Endothelial cell (in vitro differentiated cells): ENCODE data around the gene ZNF750. TPM values are rescaled to one million over a fixed set of nuclear protein-coding genes. Genes with fewer than 3 reads are reported as not detected.

Experiments
- DNase-seq: peaks from one replicate; pipeline ENCODE4 v3.0.0; 2021; ENCODE audit warnings: low spot score
- H3K27ac Mint-ChIP-seq: one replicate; pipeline ENCODE4 v1.8.0; 2021; ENCODE audit warnings: mixed read lengths, inconsistent platforms; ENCODE audit not compliant: unreplicated experiment
- H3K27me3 Mint-ChIP-seq: one replicate; pipeline ENCODE4 v1.8.0; 2021; ENCODE audit warnings: mild to moderate bottlenecking, moderate library complexity, mixed read lengths, inconsistent platforms; ENCODE audit not compliant: unreplicated experiment
- H3K36me3 Mint-ChIP-seq: one replicate; pipeline ENCODE4 v1.8.0; 2021; ENCODE audit warnings: mild to moderate bottlenecking, low read depth, mixed read lengths, inconsistent platforms; ENCODE audit not compliant: unreplicated experiment
- H3K4me1 Mint-ChIP-seq: one replicate; pipeline ENCODE4 v1.8.0; 2021; ENCODE audit warnings: mild to moderate bottlenecking, mixed read lengths, inconsistent platforms; ENCODE audit not compliant: unreplicated experiment
- H3K4me3 Mint-ChIP-seq: one replicate; pipeline ENCODE4 v1.8.0; 2021; ENCODE audit warnings: mild to moderate bottlenecking, mixed read lengths, inconsistent platforms; ENCODE audit not compliant: unreplicated experiment
- H3K9me3 Mint-ChIP-seq: one replicate; pipeline ENCODE4 v1.8.0; 2021; ENCODE audit warnings: mixed read lengths, inconsistent platforms; ENCODE audit not compliant: unreplicated experiment
- total RNA-seq: library from RNA; stranded (reverse); fragmentation: NEBNext Ultra II Directional; extraction: Animal tissue kit (Norgen Biotek cat#: 25700); gene quantifications from one replicate; pipeline ENCODE4 v1.2.1, GENCODE V29; 2021; ENCODE audit not compliant: unreplicated experiment
- TF ChIP-seq, protein P1 (sequence below): fragments of 200-600 bp; sonication (generic); IDR thresholded peaks from one replicate; pipeline ENCODE4 v1.5.0; 2021; ENCODE audit warnings: antibody characterized with exemption; ENCODE audit not compliant: unreplicated experiment

ZNF750 gene
- total RNA-seq, 1 donor from 2014 or later = 0.31 TPM

GRCh38 chr17:82870091-82870491 is 30.3 kb upstream of the ZNF750 start:
- no peak for DNase-seq
- Mint-ChIP-seq H3K27ac (no peak overlapping the region), H3K9me3 (no peaks in the 10 kb centered on the region), H3K4me3 (no peak overlapping the region), H3K27me3 (peaks cover 8% of the 10 kb centered on the region), H3K36me3 (peaks cover 27% of the 10 kb centered on the region), H3K4me1 (peaks cover 12% of the 10 kb centered on the region)
- TF ChIP-seq, protein P1, sequence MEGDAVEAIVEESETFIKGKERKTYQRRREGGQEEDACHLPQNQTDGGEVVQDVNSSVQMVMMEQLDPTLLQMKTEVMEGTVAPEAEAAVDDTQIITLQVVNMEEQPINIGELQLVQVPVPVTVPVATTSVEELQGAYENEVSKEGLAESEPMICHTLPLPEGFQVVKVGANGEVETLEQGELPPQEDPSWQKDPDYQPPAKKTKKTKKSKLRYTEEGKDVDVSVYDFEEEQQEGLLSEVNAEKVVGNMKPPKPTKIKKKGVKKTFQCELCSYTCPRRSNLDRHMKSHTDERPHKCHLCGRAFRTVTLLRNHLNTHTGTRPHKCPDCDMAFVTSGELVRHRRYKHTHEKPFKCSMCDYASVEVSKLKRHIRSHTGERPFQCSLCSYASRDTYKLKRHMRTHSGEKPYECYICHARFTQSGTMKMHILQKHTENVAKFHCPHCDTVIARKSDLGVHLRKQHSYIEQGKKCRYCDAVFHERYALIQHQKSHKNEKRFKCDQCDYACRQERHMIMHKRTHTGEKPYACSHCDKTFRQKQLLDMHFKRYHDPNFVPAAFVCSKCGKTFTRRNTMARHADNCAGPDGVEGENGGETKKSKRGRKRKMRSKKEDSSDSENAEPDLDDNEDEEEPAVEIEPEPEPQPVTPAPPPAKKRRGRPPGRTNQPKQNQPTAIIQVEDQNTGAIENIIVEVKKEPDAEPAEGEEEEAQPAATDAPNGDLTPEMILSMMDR = no peak

DNA sequence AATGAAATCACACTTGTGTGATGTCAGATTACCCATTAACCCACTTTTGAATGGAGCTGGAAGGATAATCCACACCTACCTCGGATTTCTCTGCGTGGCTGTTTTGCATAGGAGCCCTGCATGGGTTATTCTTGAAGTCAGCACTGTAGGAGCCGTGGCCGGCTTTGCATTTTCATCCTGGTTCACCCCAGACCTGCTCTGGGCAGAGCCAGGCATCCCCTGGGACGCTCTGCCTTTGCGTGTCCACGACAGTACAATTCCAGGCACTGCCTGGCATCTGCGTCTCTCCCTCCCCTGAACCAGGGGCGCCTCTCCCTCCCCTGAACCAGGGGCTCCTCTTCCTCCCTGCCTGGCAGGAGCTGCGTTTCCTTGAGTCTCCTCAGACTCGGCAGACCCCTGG is 29.7 kb upstream of the ZNF750 start:
- H3K27ac Mint-ChIP-seq = no peak overlapping the region

GRCh38 chr17:82868715-82869131 is 28.9 kb upstream of the ZNF750 start:
- TF ChIP-seq, protein P1 = no peak
- Mint-ChIP-seq H3K27ac (peak overlapping the region; percentile 33), H3K27me3 (peaks cover 8% of the 10 kb centered on the region), H3K4me1 (peaks cover 10% of the 10 kb centered on the region), H3K36me3 (peaks cover 23% of the 10 kb centered on the region), H3K4me3 (no peak overlapping the region), H3K9me3 (no peaks in the 10 kb centered on the region)
- DNase-seq = no peak

More for the DNA sequence above, 29.7 kb upstream of the ZNF750 start:
- Mint-ChIP-seq H3K4me1 (peaks cover 7% of the 10 kb centered on the region), H3K36me3 (peaks cover 23% of the 10 kb centered on the region), H3K4me3 (no peak overlapping the region), H3K27me3 (peaks cover 8% of the 10 kb centered on the region), H3K9me3 (no peaks in the 10 kb centered on the region)
- no peak for DNase-seq
- TF ChIP-seq, protein P1 = no peak

DNA sequence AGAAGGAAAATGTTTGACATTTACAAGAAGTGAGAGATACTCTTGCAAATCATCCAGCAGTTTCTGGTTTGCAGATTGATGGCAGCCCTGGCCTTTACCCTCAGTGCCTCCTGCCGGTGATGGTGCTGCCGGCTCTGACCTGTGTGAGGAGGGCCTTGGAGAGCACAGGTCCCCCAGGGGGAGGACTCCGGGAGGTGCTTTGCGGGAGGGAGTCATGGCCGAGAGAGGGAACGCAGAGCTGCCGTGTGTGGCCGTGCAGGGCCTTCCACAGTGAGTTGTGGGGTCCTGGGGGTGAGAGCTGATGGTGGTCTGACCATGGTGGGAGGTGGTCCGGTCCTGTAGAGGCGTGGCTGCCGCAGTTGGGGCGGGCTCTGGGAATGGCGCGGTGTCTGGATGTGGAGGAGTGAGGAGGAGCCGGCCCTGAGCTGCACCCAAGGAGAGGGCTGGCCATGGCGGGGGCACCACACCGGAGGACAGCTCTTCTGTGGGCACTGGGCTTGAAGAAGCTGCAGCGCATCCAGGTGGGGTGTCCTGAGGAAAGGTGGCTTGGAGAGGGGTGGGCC is 28.0 kb upstream of the ZNF750 start:
- Mint-ChIP-seq H3K27me3 (peaks cover 10% of the 10 kb centered on the region), H3K4me3 (no peak overlapping the region), H3K9me3 (no peaks in the 10 kb centered on the region), H3K36me3 (peaks cover 17% of the 10 kb centered on the region), H3K4me1 (peaks cover 10% of the 10 kb centered on the region), H3K27ac (no peak overlapping the region)
- DNase-seq = no peak
- TF ChIP-seq, protein P1 = no peak

DNA sequence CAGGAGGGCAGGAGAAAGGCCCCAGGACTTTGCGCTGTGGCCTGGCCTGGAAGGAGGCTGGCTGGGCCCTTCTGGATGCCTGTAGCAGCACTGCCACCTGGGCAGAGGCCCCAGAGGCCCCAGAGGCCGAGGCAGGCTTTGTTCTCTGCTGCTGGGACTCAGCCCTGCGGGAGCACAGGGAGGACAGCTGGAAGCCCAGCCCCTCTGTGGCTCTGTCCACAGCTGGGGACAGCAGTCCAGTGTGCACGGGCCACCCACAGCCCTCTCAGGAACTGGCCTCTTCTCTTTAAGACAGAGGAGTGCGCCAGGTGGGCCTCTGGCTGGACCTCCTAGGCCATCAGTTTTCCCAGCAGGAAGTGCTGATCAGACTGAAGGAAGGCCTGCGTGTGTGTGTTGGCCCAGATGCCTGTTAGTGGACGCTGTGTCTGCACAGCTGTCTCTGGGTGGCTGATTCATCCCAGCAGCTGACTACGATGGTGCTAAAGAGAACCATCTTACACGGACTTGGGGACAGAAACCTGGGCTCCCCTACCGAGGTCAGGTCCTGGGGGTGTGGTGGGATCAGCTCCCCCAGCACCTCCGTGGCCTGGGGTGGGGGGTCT is 26.9 kb upstream of the ZNF750 start:
- H3K27me3 Mint-ChIP-seq = peaks cover 10% of the 10 kb centered on the region
- H3K4me3 Mint-ChIP-seq = no peak overlapping the region
- peaks cover 13% of the 10 kb centered on the region for H3K36me3 Mint-ChIP-seq
- no peak overlapping the region for H3K27ac Mint-ChIP-seq
- DNase-seq = no peak
- peaks cover 10% of the 10 kb centered on the region for H3K4me1 Mint-ChIP-seq
- TF ChIP-seq, protein P1 = no peak
- H3K9me3 Mint-ChIP-seq = no peaks in the 10 kb centered on the region
